ENCODE data around the gene PPM1D. TPM values are rescaled to one million over a fixed set of nuclear protein-coding genes. Genes with fewer than 3 reads are reported as not detected.
A peak's percentile ranks its signal among the peaks of the same experiment; 100 is the strongest.

PPM1D gene
- total RNA-seq, 1 experiment from 2014 or later = 19.0 TPM

- no peak overlapping the region for H3K14ac ChIP-seq (ENCODE audit: insufficient read depth, low read length)
- H3K4me1 ChIP-seq (ENCODE audit: insufficient read depth, low read length) = no peaks in the 10 kb centered on the region
- TF ChIP-seq CTCF (conservative IDR thresholded peaks at IDR 0.05) = no peak
- no CpG with 5 or more reads among the region's 2 CpGs for WGBS (ENCODE audit: extremely low coverage, insufficient read length, low lambda C conversion rate)
- Mint-ChIP-seq H3K27ac (peak overlapping the region in 1 of 3 experiments; percentile 55; a peak in 1 of 7 replicates), H3K36me3 (ENCODE audit: insufficient read depth in 1 of 3, low read depth in 3 of 3) (peaks cover 9 to 47% (median 43%) of the 10 kb centered on the region in 3 experiments; a peak in 6 of 7 replicates), H3K4me3 (no peak overlapping the region), H3K4me1 (peaks cover 0 to 6% of the 10 kb centered on the region in 2 experiments; a peak in 2 of 4 replicates), H3K9me3 (no peaks in the 10 kb centered on the region; a peak in 1 of 5 replicates), H3K27me3 (ENCODE audit: low read depth) (no peaks in the 10 kb centered on the region)
- no peak overlapping the region for H3K23ac ChIP-seq (ENCODE audit: insufficient read length, low read depth, low read length)
- H4K20me1 ChIP-seq (ENCODE audit: control insufficient read depth, insufficient read depth, insufficient read length) = no peaks in the 10 kb centered on the region
- H3K56ac ChIP-seq (ENCODE audit: insufficient read length, low read depth, low read length) = no peak overlapping the region
- H3K9me3 ChIP-seq (ENCODE audit: control insufficient read depth, low read depth, low read length) = no peaks in the 10 kb centered on the region
- no peak overlapping the region for H4K8ac ChIP-seq (replicated peaks; ENCODE audit: insufficient read length, low read depth, low read length)
- H3K18ac ChIP-seq (ENCODE audit: insufficient read length, low read depth, low read length) = no peak overlapping the region
- no peak overlapping the region for H2BK20ac ChIP-seq (ENCODE audit: low read depth, low read length, poor library complexity, severe bottlenecking)
- no peak overlapping the region for H2AFZ ChIP-seq (ENCODE audit: low read length)
- no peak overlapping the region for H3K27ac ChIP-seq (ENCODE audit: insufficient read length, low read depth, low read length)
- no peak overlapping the region for H3K9ac ChIP-seq (ENCODE audit: extremely low read depth, insufficient read length, low read length)
- H2AK5ac ChIP-seq (ENCODE audit: insufficient read length, low read length) = no peak overlapping the region
- H3K23me2 ChIP-seq (ENCODE audit: insufficient read length, low read depth, low read length, poor library complexity, severe bottlenecking) = no peaks in the 10 kb centered on the region
- H2BK12ac ChIP-seq (ENCODE audit: insufficient read length, low read depth, low read length) = no peak overlapping the region
- H2BK5ac ChIP-seq (ENCODE audit: insufficient read length, low read length) = no peak overlapping the region
- H3K27me3 ChIP-seq (ENCODE audit: insufficient read depth, low read length) = no peaks in the 10 kb centered on the region
- no peak overlapping the region for H3K4me2 ChIP-seq (ENCODE audit: insufficient read depth, insufficient read length, low read length)
- H4K5ac ChIP-seq (ENCODE audit: insufficient read length, low read depth, low read length) = no peak overlapping the region
- H3K79me2 ChIP-seq (ENCODE audit: insufficient read depth, low read length) = no peaks in the 10 kb centered on the region
- DNase-seq = no peak
- no peak overlapping the region for H2BK15ac ChIP-seq (ENCODE audit: low read depth, low read length)
- no peak overlapping the region for H4K91ac ChIP-seq (ENCODE audit: insufficient read length, low read depth, low read length)
- H3T11ph ChIP-seq (ENCODE audit: low read length) = no peak overlapping the region
- no peak overlapping the region for H3K4ac ChIP-seq (ENCODE audit: low read depth, low read length)
- no peaks in the 10 kb centered on the region for H3K79me1 ChIP-seq (ENCODE audit: insufficient read depth, low read depth, low read length, poor library complexity, severe bottlenecking)
- no peak overlapping the region for H2BK120ac ChIP-seq (ENCODE audit: low read depth, low read length, poor library complexity, severe bottlenecking)
Observed at GRCh38 chr17:60652454-60653247, 52.7 kb downstream of the PPM1D start.
